Karpas-422 (cell line): ENCODE results near the gene OR4F15. TPM values are rescaled to one million over a fixed set of nuclear protein-coding genes. Genes with fewer than 3 reads are reported as not detected.

Experiments used
- DNase-seq: peaks from one replicate; pipeline ENCODE4 v3.0.0-alpha.2; 2015
- H2AFZ ChIP-seq: fragments of 200-600 bp; sonication (generic); 2 replicates; pipeline ENCODE4 v1.6.1; 2014; ENCODE audit warnings: antibody characterized with exemption, low read length, mixed read lengths
- H3K27ac ChIP-seq: fragments of 200-600 bp; sonication (generic); 2 replicates; pipeline ENCODE4 v1.5.1; 2014; ENCODE audit warnings: mild to moderate bottlenecking, low read length, moderate library complexity
- H3K27me3 ChIP-seq: fragments of 200-600 bp; sonication (generic); 2 replicates; pipeline ENCODE4 v1.6.1; 2014; ENCODE audit warnings: low read length, mixed read lengths
- H3K36me3 ChIP-seq: fragments of 200-600 bp; sonication (generic); 2 replicates; pipeline ENCODE4 v1.6.1; 2014; ENCODE audit warnings: low read length, mixed read lengths; ENCODE audit not compliant: insufficient read depth
- H3K4me1 ChIP-seq: fragments of 200-600 bp; sonication (generic); 2 replicates; pipeline ENCODE4 v1.6.1; 2014; ENCODE audit warnings: mild to moderate bottlenecking, low read length, mixed read lengths
- H3K4me2 ChIP-seq: fragments of 200-600 bp; sonication (generic); 2 replicates; pipeline ENCODE4 v1.6.1; 2014; ENCODE audit warnings: low read length, low read depth, mild to moderate bottlenecking; ENCODE audit not compliant: poor library complexity, severe bottlenecking
- H3K4me3 ChIP-seq: fragments of 200-600 bp; sonication (generic); 2 replicates; pipeline ENCODE4 v1.5.1; 2014; ENCODE audit warnings: mild to moderate bottlenecking, antibody characterized with exemption, low read length, mixed read lengths
- H3K79me2 ChIP-seq: fragments of 200-600 bp; sonication (generic); 2 replicates; pipeline ENCODE4 v1.6.1; 2014; ENCODE audit warnings: mild to moderate bottlenecking, low read length, mixed read lengths
- H3K9ac ChIP-seq: fragments of 200-600 bp; sonication (generic); 2 replicates; pipeline ENCODE4 v1.6.0; 2014; ENCODE audit warnings: low read length
- H3K9me2 ChIP-seq: fragments of 200-600 bp; sonication (generic), shearing (Covaris generic); replicated peaks from 2 replicates; pipeline ENCODE4 v1.6.0; 2014; ENCODE audit warnings: mild to moderate bottlenecking, low read length, moderate library complexity; ENCODE audit not compliant: insufficient read depth
- H3K9me3 ChIP-seq: fragments of 300-700, 200-600 bp; sonication (generic); 2 replicates; pipeline ENCODE4 v1.6.1; 2014; ENCODE audit warnings: low read length, mixed read lengths
- H4K20me1 ChIP-seq: fragments of 200-600 bp; sonication (generic); 2 replicates; pipeline ENCODE4 v1.6.1; 2014; ENCODE audit warnings: mild to moderate bottlenecking, antibody characterized with exemption, low read length, low read depth; ENCODE audit not compliant: insufficient read depth
- total RNA-seq: library from RNA; depleted of rRNA; stranded (reverse); fragments of >200 nt; shearing (Covaris generic); gene quantifications from 2 replicates; pipeline ENCODE4 v1.2.3, GENCODE V29; 2014; ENCODE audit warnings: low replicate concordance

OR4F15 gene
- total RNA-seq, 1 experiment from 2014 or later: not detected

DNA sequence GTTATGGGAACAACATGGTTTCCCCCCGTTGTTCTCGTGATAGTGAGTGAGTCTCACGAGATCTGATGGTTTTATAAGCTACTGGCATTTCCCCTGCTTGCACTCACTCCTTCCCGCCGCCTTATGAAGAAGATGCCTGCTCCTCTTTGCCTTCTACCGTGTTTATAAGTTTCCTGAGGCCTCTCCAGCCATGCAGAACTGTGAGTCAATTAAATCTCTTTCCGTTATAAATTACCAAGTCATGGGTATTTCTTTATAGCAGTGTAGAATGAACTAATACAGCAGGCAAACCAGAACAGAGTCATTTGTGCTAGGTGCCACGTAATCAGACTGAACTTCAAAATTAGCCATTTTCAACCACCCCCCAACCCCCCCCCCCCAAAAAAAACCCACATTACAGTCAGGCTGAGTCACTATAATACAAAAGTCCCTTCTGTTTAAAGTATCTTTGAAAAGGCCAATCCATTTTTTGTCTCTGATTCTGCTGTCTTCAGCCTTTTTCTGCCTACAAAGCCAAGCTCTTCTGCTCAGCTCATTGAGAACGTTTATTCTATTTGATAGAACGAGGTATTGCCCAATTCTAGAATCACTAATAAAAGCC is 4.6 kb upstream of the OR4F15 start:
- no peaks in the 10 kb centered on the region for H3K79me2 ChIP-seq
- no peaks in the 10 kb centered on the region for H3K36me3 ChIP-seq
- H3K9me3 ChIP-seq: no peaks in the 10 kb centered on the region
- no peak for DNase-seq
- H4K20me1 ChIP-seq: no peaks in the 10 kb centered on the region
- no peaks in the 10 kb centered on the region; the same call in 1 of the 2 replicates for H3K27me3 ChIP-seq
- H2AFZ ChIP-seq: no peak overlapping the region
- no peaks in the 10 kb centered on the region for H3K9me2 ChIP-seq
- H3K4me1 ChIP-seq: peaks cover 10% of the 10 kb centered on the region
- H3K4me3 ChIP-seq: no peak overlapping the region
- H3K4me2 ChIP-seq: no peak overlapping the region
- H3K9ac ChIP-seq: no peak overlapping the region
- H3K27ac ChIP-seq: no peak overlapping the region

DNA sequence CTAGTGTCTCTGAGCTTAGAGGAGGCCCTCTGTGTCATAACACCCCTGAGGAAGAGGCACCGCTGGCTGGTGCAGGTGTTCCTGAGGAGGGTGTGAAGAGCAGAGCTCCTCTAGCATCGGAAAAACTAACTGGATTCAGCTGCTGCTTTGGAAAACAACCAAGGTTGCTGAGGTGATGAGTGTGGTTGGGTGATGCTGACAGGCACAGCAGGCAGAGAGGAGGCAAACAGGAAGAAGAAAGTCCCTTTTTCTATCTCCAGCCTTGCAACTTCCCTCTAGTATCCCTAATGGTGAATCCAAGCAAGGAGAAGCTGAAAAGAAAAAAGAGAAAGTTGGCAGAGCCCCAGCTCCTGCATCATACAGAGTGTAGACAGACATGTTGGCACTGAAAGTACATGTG is 3.8 kb upstream of the OR4F15 start:
- H2AFZ ChIP-seq: no peak overlapping the region

DNA sequence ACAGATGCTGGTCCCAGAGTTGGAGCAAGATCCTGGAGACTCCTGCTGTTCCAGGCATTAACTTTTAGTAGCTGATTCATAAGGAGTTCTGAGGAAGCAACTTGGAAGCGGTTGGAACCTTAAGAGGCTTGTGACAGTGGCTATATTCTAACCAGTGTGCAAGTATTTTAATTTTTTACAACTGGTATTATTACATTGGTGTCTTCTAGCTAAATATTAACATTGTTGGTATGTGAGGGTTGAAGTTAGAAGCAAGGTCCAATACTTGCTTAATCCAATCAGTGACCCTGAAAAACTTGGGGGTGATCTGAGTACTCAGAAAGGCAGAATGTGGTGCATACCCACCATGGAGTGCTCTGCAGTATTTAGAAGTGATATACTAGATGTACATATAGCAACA is 1.5 kb upstream of the OR4F15 start:
- no peak overlapping the region for H2AFZ ChIP-seq
- no peaks in the 10 kb centered on the region for H3K9me3 ChIP-seq

More for the DNA sequence above, 3.8 kb upstream of the OR4F15 start:
- no peak overlapping the region for H3K27ac ChIP-seq
- H3K4me2 ChIP-seq: no peak overlapping the region
- no peaks in the 10 kb centered on the region for H3K79me2 ChIP-seq
- no peaks in the 10 kb centered on the region; the same call in 1 of the 2 replicates for H3K27me3 ChIP-seq
- no peaks in the 10 kb centered on the region for H3K9me2 ChIP-seq
- H3K4me1 ChIP-seq: peaks cover 10% of the 10 kb centered on the region
- no peak overlapping the region for H3K9ac ChIP-seq
- H3K4me3 ChIP-seq: no peak overlapping the region
- H3K9me3 ChIP-seq: no peaks in the 10 kb centered on the region
- no peak for DNase-seq
- H3K36me3 ChIP-seq: no peaks in the 10 kb centered on the region
- H4K20me1 ChIP-seq: no peaks in the 10 kb centered on the region

DNA sequence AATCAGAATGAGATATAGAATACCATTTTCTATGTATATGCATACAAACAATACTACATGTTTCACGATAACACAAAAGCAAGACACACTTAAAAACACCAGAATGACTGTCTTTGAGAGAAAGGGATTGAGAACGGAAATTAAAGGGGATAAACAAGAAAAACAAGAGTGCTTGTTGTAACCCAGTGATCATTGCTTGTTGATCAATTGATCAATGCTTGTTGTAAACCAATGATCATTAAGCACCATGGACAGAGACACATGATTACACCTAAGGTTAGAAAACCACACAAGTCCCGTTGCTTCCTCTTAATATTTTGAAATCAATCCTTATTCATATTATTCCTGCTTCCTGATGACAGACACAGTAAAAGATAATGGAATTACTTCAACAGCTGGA is 1.1 kb upstream of the OR4F15 start:
- Histone ChIP-seq H3K4me1 (peaks cover 10% of the 10 kb centered on the region), H2AFZ (no peak overlapping the region), H3K27me3 (no peaks in the 10 kb centered on the region; the same call in 1 of the 2 replicates), H3K36me3 (no peaks in the 10 kb centered on the region), H3K27ac (no peak overlapping the region), H3K9me2 (no peaks in the 10 kb centered on the region), H3K9me3 (no peaks in the 10 kb centered on the region), H4K20me1 (no peaks in the 10 kb centered on the region), H3K79me2 (no peaks in the 10 kb centered on the region), H3K4me2 (no peak overlapping the region), H3K4me3 (no peak overlapping the region), H3K9ac (no peak overlapping the region)
- no peak for DNase-seq

More for the DNA sequence above, 1.5 kb upstream of the OR4F15 start:
- no peak for DNase-seq
- peaks cover 10% of the 10 kb centered on the region for H3K4me1 ChIP-seq
- no peaks in the 10 kb centered on the region for H4K20me1 ChIP-seq
- H3K79me2 ChIP-seq: no peaks in the 10 kb centered on the region
- H3K27ac ChIP-seq: no peak overlapping the region
- H3K36me3 ChIP-seq: no peaks in the 10 kb centered on the region
- H3K9ac ChIP-seq: no peak overlapping the region
- no peaks in the 10 kb centered on the region for H3K9me2 ChIP-seq
- no peaks in the 10 kb centered on the region; the same call in 1 of the 2 replicates for H3K27me3 ChIP-seq
- no peak overlapping the region for H3K4me3 ChIP-seq
- H3K4me2 ChIP-seq: no peak overlapping the region

DNA sequence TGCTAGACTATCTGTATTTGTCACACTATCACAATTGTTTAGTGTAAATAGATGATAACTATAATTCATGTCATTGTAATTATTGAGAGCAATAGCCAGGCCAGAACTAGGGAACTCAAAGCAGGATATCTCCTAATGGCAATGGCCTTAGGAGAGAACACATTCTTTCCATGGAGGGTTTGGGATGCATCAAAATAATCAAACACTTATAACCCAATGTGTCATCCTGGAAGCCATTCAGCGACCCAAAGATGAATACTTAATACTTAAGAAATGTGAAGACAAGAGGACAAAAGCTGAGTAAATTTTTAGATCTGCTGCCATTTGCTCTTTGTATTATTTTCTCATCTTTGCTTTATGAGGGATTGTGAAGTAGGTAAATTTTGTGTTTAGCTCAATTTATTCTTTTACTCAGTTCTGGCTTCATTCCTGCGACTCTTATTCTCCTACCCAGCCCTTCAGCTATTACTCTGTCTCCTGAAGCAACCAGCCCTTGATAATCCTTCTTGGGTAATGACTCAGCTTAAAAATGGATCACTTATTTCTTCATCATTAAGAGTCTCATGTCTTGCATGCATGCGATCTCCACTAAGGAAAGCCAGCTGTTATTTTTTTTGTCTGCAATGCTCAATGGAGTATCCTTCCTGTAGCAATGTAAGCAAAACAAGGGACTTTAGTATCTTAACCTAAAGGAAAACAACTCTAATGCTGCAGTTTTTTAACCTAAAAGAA is 2.0 kb downstream of the OR4F15 start:
- H3K27ac ChIP-seq: no peak overlapping the region
- no peaks in the 10 kb centered on the region for H3K27me3 ChIP-seq
- H3K4me2 ChIP-seq: no peak overlapping the region
- H3K79me2 ChIP-seq: no peaks in the 10 kb centered on the region
- H3K36me3 ChIP-seq: no peaks in the 10 kb centered on the region
- peaks cover under 1% of the 10 kb centered on the region; the same call in 1 of the 2 replicates for H3K4me1 ChIP-seq
- no peaks in the 10 kb centered on the region for H4K20me1 ChIP-seq
- H3K9me3 ChIP-seq: no peaks in the 10 kb centered on the region
- no peak for DNase-seq
- H3K9me2 ChIP-seq: no peaks in the 10 kb centered on the region
- H2AFZ ChIP-seq: no peak overlapping the region
- no peak overlapping the region for H3K4me3 ChIP-seq
- no peak overlapping the region for H3K9ac ChIP-seq

DNA sequence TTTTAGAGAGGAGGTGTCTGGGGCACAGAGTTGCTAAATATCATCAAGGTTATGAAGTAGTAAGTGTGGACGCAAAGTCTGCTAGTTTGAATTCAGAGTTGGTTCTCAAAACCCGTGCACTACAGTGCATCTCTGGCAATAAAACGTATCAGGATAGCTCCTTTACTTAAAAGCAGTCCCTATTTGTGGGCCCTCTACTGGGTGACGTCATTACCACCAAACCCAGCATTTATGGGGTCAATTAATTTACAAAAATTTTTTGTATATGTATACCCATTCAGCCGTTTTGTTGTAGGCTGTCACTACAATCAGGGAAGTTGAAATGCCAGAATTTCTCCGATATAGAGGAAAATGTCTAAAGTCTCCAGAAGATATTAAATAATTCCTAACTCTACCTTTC is 8.8 kb downstream of the OR4F15 start:
- H3K27ac ChIP-seq: no peak overlapping the region
- H3K79me2 ChIP-seq: no peaks in the 10 kb centered on the region
- H3K9ac ChIP-seq: no peak overlapping the region
- DNase-seq: no peak
- H3K9me3 ChIP-seq: no peaks in the 10 kb centered on the region
- no peaks in the 10 kb centered on the region for H3K36me3 ChIP-seq
- H3K27me3 ChIP-seq: no peaks in the 10 kb centered on the region
- H3K4me1 ChIP-seq: no peaks in the 10 kb centered on the region
- H3K4me3 ChIP-seq: no peak overlapping the region
- no peaks in the 10 kb centered on the region for H3K9me2 ChIP-seq
- H3K4me2 ChIP-seq: no peak overlapping the region
- no peaks in the 10 kb centered on the region for H4K20me1 ChIP-seq
- H2AFZ ChIP-seq: no peak overlapping the region

DNA sequence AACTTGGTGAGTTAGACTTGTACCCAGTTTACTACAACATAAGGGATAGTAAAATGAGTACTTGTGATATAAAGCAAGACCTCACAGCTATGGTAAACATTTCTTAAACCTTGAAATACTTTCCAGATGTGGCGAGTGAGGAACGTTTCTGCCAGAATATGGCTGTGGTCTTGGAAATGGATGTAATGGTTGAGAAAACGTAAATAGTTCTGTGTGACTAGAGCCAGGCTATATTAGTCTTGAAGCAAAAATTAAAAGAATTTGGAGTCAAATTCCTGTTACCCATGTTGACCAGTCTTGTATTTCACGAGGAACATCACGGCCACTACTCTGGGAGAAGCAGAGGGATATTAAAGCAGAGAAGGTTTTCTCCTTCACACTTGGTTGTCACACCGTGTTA is 15.3 kb downstream of the OR4F15 start:
- no peak overlapping the region for H3K9ac ChIP-seq
- H3K27me3 ChIP-seq: no peaks in the 10 kb centered on the region
- no peak overlapping the region for H3K27ac ChIP-seq
- no peaks in the 10 kb centered on the region for H3K9me3 ChIP-seq
- H4K20me1 ChIP-seq: no peaks in the 10 kb centered on the region
- H2AFZ ChIP-seq: no peak overlapping the region
- no peak for DNase-seq
- H3K79me2 ChIP-seq: no peaks in the 10 kb centered on the region
- H3K4me1 ChIP-seq: no peaks in the 10 kb centered on the region
- H3K36me3 ChIP-seq: no peaks in the 10 kb centered on the region
- no peak overlapping the region for H3K4me2 ChIP-seq
- no peaks in the 10 kb centered on the region for H3K9me2 ChIP-seq
- no peak overlapping the region for H3K4me3 ChIP-seq

DNA sequence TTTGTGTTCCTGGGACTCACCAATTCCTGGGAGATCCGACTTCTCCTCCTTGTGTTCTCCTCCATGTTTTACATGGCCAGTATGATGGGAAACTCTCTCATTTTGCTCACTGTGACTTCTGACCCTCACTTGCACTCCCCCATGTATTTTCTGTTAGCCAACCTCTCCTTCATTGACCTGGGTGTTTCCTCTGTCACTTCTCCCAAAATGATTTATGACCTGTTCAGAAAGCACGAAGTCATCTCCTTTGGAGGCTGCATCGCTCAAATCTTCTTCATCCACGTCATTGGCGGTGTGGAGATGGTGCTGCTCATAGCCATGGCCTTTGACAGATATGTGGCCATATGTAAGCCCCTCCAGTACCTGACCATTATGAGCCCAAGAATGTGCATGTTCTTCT is 16.8 kb downstream of the OR4F15 start:
- Histone ChIP-seq H3K9me2 (no peaks in the 10 kb centered on the region), H4K20me1 (no peaks in the 10 kb centered on the region), H3K9ac (no peak overlapping the region), H3K27ac (no peak overlapping the region), H3K4me1 (no peaks in the 10 kb centered on the region), H2AFZ (no peak overlapping the region), H3K4me2 (no peak overlapping the region), H3K4me3 (no peak overlapping the region), H3K27me3 (no peaks in the 10 kb centered on the region), H3K79me2 (no peaks in the 10 kb centered on the region), H3K36me3 (no peaks in the 10 kb centered on the region), H3K9me3 (no peaks in the 10 kb centered on the region)
- DNase-seq: no peak
